Nephron progenitor cell (in vitro differentiated cells): ENCODE data around the gene TMEM140.

ENCODE experiments used
- DNase-seq: peaks from one replicate; pipeline ENCODE4 v3.0.0; 2021
- H3K27ac Mint-ChIP-seq: 2 replicates; pipeline ENCODE4 v1.8.0; 2021; ENCODE audit warnings: mild to moderate bottlenecking, moderate library complexity, mixed read lengths
- H3K27me3 Mint-ChIP-seq: 2 replicates; pipeline ENCODE4 v1.8.0; 2021; ENCODE audit warnings: mild to moderate bottlenecking, low read depth, mixed read lengths; ENCODE audit not compliant: poor library complexity
- H3K36me3 Mint-ChIP-seq: 2 replicates; pipeline ENCODE4 v1.8.0; 2021; ENCODE audit warnings: low read depth, mixed read lengths
- H3K4me1 Mint-ChIP-seq: 2 replicates; pipeline ENCODE4 v1.8.0; 2021; ENCODE audit warnings: mixed read lengths
- H3K4me3 Mint-ChIP-seq: 2 replicates; pipeline ENCODE4 v1.8.0; 2021; ENCODE audit warnings: mild to moderate bottlenecking, moderate library complexity, mixed read lengths
- H3K9me3 Mint-ChIP-seq: 2 replicates; pipeline ENCODE4 v1.8.0; 2021; ENCODE audit warnings: mild to moderate bottlenecking, moderate library complexity, mixed read lengths
- TF ChIP-seq, protein P1 (sequence below): fragments of 200-600 bp; sonication (generic); IDR thresholded peaks from 2 replicates; pipeline ENCODE4 v1.5.0; 2021; ENCODE audit warnings: antibody characterized with exemption

Gene TMEM140

DNA sequence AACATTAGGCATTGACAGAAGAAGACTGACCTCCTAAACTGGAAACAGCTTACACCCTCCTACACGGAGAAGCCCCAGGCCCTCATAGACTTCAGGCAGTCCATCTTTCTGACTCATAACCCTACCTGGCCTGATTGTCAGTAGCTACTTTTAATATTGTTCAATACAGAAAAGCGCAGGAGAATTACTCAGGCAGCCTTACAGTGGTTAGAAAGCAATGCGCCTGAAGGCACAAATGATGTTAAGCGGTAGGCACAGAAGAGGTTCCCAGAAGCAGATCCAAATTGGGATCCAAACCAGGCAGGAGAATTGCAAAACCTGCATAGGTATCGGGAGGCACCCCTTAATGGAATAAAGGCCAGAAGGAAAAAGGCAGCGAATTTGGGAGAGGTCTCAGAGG lies 28.1 kb downstream of the TMEM140 start:
- Mint-ChIP-seq H3K27ac (no peak overlapping the region), H3K9me3 (peaks cover 23% of the 10 kb centered on the region), H3K4me3 (no peak overlapping the region), H3K4me1 (peaks cover 23% of the 10 kb centered on the region), H3K27me3 (peaks cover 6% of the 10 kb centered on the region), H3K36me3 (peaks cover 14% of the 10 kb centered on the region)
- no peak for DNase-seq
- TF ChIP-seq, protein P1, sequence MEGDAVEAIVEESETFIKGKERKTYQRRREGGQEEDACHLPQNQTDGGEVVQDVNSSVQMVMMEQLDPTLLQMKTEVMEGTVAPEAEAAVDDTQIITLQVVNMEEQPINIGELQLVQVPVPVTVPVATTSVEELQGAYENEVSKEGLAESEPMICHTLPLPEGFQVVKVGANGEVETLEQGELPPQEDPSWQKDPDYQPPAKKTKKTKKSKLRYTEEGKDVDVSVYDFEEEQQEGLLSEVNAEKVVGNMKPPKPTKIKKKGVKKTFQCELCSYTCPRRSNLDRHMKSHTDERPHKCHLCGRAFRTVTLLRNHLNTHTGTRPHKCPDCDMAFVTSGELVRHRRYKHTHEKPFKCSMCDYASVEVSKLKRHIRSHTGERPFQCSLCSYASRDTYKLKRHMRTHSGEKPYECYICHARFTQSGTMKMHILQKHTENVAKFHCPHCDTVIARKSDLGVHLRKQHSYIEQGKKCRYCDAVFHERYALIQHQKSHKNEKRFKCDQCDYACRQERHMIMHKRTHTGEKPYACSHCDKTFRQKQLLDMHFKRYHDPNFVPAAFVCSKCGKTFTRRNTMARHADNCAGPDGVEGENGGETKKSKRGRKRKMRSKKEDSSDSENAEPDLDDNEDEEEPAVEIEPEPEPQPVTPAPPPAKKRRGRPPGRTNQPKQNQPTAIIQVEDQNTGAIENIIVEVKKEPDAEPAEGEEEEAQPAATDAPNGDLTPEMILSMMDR, result no peak

GRCh38 chr7:135177028-135177696 lies 29.3 kb downstream of the TMEM140 start:
- no peak overlapping the region for H3K4me3 Mint-ChIP-seq
- peaks cover 6% of the 10 kb centered on the region for H3K27me3 Mint-ChIP-seq
- H3K4me1 Mint-ChIP-seq, result peaks cover 11% of the 10 kb centered on the region
- H3K9me3 Mint-ChIP-seq, result peaks cover 36% of the 10 kb centered on the region
- TF ChIP-seq, protein P1, result no peak
- H3K27ac Mint-ChIP-seq, result no peak overlapping the region
- H3K36me3 Mint-ChIP-seq, result peaks cover 26% of the 10 kb centered on the region
- no peak for DNase-seq

DNA sequence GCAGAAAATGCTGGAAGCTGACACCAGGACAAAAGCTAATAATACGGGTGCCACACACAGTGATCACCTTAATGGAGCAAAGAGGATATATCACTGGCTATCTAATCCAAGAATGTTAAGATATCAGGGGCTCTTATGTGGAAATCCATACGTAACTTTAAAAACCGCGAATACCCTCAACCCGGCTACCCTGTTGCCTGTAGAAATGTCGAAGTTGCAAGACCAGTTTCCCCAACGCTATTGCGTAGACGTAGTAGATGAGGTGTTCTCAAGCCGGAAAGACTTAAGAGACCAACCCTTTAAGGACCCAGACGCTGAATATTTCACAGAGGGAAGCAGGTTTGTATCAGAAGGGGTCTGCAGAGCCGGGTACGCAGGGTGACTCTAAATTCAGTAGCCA lies 30.5 kb downstream of the TMEM140 start:
- H3K4me3 Mint-ChIP-seq, result no peak overlapping the region
- TF ChIP-seq, protein P1, result no peak
- no peak overlapping the region for H3K27ac Mint-ChIP-seq
- peaks cover 48% of the 10 kb centered on the region for H3K9me3 Mint-ChIP-seq
- H3K4me1 Mint-ChIP-seq, result peaks cover 4% of the 10 kb centered on the region
- H3K27me3 Mint-ChIP-seq, result peaks cover 6% of the 10 kb centered on the region
- H3K36me3 Mint-ChIP-seq, result peaks cover 38% of the 10 kb centered on the region
- no peak for DNase-seq

DNA sequence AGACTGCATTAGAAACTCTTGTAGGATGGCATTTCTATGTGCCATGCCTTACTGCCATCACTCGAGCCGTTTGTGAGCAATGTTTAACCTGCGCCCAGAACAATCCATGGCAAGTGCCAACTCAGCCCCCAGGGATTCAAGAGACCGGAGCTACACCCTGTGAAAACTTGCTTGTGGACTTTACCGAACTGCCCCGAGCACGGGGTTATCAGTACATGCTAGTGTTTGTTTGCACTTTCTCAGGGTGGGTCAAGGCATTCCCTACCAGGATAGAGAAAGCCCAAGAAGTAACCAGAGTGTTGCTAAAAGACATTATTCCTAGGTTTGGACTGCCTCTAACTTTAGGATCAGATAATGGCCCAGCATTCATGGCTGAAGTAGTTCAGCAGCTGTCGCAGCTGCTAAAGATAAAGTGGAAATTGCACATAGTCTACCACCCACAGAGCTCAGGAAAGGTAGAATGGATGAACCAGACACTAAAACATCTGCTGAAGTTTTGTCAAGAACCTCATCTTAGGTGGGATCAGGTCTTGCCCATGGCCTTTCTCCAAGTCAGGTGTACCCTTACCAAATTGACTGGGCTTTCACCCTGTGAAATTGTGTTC lies 31.6 kb downstream of the TMEM140 start:
- H3K27me3 Mint-ChIP-seq, result peaks cover 4% of the 10 kb centered on the region
- no peak for DNase-seq
- H3K4me1 Mint-ChIP-seq, result no peaks in the 10 kb centered on the region

DNA sequence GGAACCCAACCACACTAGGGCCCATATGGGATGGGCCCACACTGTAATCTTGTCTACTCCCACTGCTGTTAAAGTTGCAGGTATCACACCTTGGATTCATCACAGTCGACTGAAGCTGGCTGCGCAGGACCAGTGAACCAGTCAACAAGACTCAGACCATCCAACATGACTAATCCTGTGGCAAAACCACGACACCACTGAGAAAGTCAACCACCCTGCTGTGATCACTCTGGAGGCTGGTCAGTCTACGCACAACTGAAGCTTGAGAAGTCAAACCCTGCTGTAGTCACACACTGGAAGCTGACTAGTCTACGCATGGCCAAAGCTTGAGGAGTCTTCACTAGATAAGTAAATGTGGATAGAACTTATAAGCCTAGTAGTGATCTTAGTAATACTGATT lies 32.2 kb downstream of the TMEM140 start:
- Mint-ChIP-seq H3K4me1 (no peaks in the 10 kb centered on the region), H3K9me3 (peaks cover 51% of the 10 kb centered on the region), H3K27me3 (peaks cover 4% of the 10 kb centered on the region), H3K4me3 (no peak overlapping the region), H3K36me3 (peaks cover 55% of the 10 kb centered on the region), H3K27ac (no peak overlapping the region)
- no peak for DNase-seq
- TF ChIP-seq, protein P1, result no peak

More for the DNA sequence above, 31.6 kb downstream of the TMEM140 start:
- Mint-ChIP-seq H3K36me3 (peaks cover 49% of the 10 kb centered on the region), H3K4me3 (no peak overlapping the region), H3K27ac (no peak overlapping the region), H3K9me3 (peaks cover 51% of the 10 kb centered on the region)
- TF ChIP-seq, protein P1, result no peak
